GM23338 (cell line): ENCODE measurements around the gene ZNF578.

ENCODE experiments used
- CTCF ChIP-seq, 2 experiments: fragments of 200-600 bp in 1 of 2; sonication (generic) in 1 of 2; conservative IDR thresholded peaks; 2 replicates each; pipeline versions ENCODE4 v1.5.1 to v1.6.1; 2016 to 2017; ENCODE audit warnings: antibody characterized with exemption in 2 of 2, low read depth in 2 of 2, mild to moderate bottlenecking in 2 of 2, moderate library complexity in 1 of 2
- EZH2 ChIP-seq: fragments of 200-600 bp; sonication (generic); IDR thresholded peaks from one replicate; pipeline ENCODE4 v1.8.0; 2017; ENCODE audit warnings: antibody characterized with exemption, mild to moderate bottlenecking, low read depth; ENCODE audit not compliant: unreplicated experiment
- EZH2phosphoT487 ChIP-seq: fragments of 200-600 bp; sonication (generic); IDR thresholded peaks from one replicate; pipeline ENCODE4 v1.8.1; 2018; ENCODE audit warnings: antibody characterized with exemption; ENCODE audit not compliant: unreplicated experiment

- TF ChIP-seq CTCF (conservative IDR thresholded peaks at IDR 0.05; ENCODE audit: low read depth in 2 of 2) (no peak), EZH2phosphoT487 (no peak), EZH2 (no peak)
Observed at GRCh38 chr19:52532480-52532879, 79.1 kb downstream of the ZNF578 start.
